ENCODE measurements around the gene CLDN3. TPM values are rescaled to one million over a fixed set of nuclear protein-coding genes. Genes with fewer than 3 reads are reported as not detected.
"Not testable (repeated sequence)": the region's sequence is repeated elsewhere in the genome, so short reads cannot be mapped to it uniquely, and the experiment has no call there.

CLDN3 gene, protein sequence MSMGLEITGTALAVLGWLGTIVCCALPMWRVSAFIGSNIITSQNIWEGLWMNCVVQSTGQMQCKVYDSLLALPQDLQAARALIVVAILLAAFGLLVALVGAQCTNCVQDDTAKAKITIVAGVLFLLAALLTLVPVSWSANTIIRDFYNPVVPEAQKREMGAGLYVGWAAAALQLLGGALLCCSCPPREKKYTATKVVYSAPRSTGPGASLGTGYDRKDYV
- total RNA-seq: 0.44 and 0.60 TPM in 2 replicates

DNA sequence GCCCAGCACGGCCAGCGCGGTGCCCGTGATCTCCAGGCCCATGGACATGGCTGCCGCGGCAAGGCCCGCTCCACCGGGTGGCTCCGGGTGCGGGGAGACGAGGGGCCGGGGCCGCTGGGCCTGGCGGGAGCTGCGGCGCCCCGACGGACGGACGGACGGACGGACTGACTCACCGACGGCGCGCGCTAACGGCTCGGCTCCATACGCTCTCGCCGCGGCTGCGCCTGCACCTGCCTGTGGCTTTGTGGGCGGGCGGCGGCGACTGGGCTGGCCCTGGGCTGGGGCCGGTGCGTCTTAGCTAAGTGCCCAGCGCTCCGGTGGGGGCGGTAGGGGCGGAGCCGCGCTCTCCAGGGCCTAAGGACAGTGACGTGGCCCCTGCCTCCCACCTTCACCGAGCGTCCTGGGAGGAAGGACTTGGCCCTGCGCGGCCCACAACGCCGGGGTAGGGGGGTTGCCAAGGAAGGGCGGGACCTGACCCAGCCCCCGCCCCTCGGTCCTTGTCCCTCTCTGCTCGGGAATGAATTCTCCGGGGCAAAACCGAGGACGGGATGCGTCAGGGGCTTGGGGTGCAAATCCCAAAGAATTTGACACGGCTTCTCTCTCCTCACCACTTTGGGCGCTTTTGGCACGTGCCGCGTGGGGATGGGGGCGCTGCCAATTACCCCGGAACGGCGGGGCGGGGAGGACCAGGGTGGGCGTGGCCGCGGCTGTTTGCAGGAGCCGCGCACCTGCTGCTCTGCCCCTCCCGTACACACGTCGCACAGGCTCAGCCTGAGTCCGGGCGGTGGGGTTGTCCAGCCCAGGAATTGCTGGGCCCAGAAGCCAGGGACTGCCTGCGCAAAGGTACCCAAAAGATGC lies at the start of gene CLDN3:
TSS of gene CLDN3 (minus strand) at position 269 of the 858 bp plus-strand sequence. CDS start at position 48, 221 bp downstream.
- peak in 1 of 2 donors; percentile 39 for DNase-seq (ENCODE audit: low read depth in 2 of 2)

DNA sequence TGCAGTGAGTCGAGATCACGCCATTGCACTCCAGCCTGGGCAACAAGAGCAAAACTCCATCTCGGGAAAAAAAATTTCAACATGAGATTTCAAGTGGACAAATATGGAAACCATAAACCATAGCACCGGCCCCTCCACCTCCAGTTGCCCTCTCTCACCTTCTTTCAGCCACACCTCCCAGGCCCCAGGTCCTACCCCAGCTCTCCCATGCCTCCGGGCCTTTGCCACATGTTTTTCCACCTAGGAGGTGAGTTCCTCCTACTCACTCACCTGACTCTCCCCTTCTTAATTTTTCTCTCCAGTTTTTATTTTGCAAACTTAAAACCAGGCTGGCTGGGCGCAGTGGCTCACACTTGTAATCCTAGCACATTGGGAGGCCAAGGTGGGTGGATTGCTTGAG lies 47.1 kb upstream of the CLDN3 start:
- DNase-seq (ENCODE audit: low read depth in 2 of 2): no peak

DNA sequence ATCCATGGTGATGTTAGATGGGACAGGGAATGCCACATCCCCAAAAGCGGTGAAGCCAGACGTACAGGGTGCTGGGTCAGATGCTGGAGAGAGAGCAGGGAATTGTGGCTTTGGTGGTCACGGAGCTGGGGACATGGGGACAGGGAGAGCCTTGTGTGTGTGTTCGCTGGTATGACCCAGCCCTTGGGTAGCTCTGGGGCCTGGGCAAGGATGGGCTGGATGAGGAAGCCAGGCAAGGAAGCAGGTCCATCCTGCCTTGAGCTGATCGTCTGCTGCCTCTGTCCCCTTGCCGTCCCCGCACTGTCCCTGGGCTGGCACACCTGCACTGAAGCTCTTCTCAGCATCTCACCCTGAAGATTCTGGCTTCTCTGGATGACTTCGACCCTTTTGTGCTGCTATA lies 45.4 kb upstream of the CLDN3 start:
- no peak for DNase-seq (ENCODE audit: low read depth in 2 of 2)

DNA sequence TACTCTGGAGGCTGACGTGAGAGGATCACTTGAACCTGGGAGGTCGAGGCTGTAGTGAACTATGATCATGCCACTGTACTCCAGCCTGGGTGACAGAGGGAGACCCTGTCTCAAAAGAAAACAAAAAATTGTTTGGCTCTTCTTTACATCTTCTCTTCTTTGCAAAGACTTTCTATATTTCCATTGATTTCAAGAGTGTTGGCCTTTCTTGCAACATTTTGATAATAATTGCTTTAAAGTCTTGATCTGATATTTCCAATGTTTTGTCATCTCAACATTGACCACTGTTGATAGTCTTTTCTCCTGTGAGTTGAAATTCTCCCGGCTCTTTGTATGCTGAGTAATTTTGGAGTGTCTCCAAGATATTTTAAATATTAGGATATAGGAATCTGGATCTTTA lies 42.9 kb upstream of the CLDN3 start:
- no peak for DNase-seq (ENCODE audit: low read depth in 2 of 2)

DNA sequence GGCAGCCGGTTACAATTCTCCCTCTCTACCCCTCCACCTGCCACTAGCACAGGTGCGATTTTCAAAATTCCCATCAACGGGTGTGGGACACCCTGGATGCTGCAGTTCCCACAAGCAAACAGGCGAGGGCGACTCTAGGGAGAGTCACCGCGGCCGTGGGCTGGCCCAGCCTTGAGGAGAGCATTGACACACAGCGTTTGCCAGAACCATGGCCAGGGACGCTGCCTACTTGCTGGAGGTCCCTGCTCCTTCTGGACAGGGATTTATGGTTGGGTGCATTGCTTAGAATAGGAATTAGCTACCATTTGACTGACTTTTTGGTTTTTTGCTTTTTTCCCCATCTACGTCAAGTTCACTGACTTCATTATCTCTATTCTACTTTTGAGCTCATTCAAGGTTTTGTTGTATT lies 41.7 kb upstream of the CLDN3 start:
- DNase-seq (ENCODE audit: low read depth in 2 of 2): peak; percentile 65 to 67

DNA sequence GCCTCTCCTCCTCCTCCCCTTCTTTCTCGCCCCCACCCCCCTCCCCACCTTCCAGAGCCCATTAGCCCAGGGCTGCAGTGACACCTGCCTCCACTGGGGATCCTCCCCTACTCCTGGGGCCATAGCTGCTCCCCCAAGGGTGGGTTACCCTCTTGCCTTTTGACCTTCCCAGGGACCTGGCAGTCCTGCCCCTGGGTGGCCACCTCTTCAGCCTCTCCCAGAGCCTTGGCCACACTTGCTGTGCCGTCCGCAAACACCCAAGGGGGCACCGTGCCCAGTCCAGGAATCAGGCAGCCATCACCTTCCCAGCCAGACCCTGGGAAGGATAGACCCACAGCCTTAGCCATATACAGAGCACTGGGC lies 40.9 kb upstream of the CLDN3 start:
- DNase-seq (ENCODE audit: low read depth in 2 of 2): no peak

DNA sequence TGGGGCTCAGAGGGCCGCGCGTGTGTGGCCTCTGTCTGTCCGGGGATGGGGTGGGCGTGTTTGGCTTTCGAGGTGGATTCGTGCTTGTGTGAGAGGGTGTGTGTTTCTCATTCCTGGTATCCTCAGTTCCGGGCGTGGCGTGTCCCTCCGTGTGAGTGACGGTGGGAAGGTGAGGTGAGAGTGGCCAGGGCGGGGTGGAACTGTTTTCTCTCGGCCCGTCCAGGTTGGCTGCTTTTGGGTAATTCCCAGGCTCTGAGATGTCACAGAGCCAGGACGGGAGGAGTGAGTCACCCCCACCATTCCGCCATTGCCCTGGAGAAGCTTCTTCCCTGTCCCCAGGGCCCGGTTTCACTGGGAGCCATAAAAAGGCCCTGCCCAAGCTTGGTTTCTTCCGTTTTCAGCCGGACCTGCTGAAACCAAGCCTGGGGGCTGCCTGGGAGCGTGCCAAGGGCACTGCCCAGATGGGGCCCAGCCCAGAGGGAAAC lies 39.4 kb upstream of the CLDN3 start:
- DNase-seq (ENCODE audit: low read depth in 2 of 2): no peak

DNA sequence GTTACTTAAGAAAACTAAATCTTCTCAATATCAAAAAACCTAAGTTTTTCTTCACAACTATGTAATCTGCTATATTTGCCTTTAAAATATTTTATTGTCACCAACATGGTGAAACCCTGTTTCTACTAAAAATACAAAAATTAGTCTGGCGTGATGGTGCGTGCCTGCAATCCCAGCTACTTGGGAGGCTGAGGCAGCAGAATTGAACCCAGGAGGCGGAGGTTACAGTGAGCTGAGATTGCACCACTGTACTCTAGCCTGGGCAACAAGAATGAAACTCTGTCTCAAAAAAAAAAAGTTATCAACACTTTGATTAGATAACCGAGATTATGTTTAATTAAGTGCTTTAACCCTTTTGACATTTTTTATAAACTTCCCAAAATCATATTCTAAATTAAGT lies 32.4 kb upstream of the CLDN3 start:
- DNase-seq (ENCODE audit: low read depth in 2 of 2): no peak

DNA sequence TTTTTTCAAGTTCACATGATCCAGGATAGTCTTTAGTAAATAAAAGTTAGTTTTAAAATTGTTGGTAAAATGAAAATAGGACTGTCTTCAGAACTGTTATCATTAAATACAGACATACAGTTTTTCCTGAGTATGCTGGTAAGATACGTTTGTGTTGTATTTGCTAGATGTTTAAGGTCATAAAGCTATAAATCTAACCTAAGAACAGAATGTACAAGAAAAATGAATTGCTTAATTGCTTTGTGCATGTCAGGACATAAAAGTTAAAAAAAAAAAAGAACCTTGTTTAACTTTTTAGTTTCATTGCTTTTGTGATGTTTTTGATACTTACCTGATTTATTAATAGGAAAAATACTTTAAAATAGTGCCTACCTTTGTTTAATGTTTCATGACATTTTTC lies 31.5 kb upstream of the CLDN3 start:
- DNase-seq (ENCODE audit: low read depth in 2 of 2): no peak

DNA sequence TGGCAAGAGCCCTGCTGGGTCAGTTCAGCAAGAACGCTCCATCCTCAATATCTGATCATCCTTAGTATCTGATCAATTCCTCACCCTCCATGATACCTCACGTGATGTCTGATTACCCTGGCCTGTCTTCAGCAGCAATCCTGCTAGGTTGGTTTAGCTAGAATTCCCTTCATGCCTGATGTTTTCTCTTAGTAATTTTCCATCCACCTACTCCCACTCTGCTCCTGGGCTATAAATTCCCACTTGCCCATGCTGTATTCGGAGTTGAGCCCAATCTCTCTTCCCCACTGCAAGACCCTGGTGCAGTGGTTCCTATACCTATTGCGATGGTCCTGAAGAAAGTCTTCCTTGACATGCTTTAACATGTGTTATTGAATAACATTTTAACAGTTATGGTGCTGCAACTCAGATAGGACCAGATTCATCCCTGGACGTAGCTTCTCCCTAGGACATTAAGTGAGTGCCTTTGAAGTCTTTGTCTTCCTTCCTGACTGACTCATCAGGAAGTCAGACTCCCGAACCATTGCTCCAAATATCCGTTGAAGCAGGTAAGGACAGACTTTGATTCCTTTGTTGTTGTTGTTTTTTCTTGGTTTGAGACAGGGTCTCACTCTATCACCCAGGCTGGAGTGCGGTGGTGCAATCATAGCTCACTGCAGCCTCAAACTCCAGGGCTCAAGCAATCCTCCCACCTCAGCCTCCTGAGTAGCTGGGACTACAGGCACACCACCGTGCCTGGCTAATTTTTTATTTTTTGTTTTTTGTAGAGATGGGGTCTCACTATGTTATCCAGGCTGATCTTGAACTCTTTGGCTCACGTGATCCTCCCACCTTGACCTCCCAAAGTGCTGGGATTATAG lies 29.4 kb upstream of the CLDN3 start:
- DNase-seq (ENCODE audit: low read depth in 2 of 2): peak; percentile 18 to 29

DNA sequence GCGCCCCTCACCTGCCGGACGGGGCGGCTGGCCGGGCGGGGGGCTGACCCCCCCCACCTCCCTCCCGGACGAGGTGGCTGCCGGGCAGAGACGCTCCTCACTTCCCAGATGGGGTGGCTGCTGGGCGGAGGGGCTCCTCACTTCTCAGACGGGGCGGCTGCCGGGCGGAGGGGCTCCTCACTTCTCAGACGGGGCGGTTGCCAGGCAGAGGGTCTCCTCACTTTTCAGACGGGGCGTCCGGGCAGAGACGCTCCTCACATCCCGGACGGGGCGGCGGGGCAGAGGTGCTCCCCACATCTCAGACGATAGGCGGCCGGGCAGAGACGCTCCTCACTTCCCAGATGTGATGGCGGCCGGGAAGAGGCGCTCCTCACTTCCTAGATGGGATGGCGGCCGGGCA lies 27.1 kb upstream of the CLDN3 start:
- DNase-seq (ENCODE audit: low read depth in 2 of 2): not testable (repeated sequence)

DNA sequence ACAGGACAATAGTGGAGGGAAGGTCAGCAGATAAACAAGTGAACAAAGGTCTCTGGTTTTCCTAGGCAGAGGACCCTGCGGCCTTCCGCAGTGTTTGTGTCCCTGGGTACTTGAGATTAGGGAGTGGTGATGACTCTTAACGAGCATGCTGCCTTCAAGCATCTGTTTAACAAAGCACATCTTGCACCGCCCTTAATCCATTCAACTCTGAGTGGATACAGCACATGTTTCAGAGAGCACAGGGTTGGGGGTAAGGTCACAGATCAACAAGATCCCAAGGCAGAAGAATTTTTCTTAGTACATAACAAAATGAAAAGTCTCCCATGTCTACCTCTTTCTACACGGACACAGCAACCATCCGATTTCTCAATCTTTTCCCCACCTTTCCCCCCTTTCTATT lies 26.6 kb upstream of the CLDN3 start:
- DNase-seq (ENCODE audit: low read depth in 2 of 2): not testable (repeated sequence)

DNA sequence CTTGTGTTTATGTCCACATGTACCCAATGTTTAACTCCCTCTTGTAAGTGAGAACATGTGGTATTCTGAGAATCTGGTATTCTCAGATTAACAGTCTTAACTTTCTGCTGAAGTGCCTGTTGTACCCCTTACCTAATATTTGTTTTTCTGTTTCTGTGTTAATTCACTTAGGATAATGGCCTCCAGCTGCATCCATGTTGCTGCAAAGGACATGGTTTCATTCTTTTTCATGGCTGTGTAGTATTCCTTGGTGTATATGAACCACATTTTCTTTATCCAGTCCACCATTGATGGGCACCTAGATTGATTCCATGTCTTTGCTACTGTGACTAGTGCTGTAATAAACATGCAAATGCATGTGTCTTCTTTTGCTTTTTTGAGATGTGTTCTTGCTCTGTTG lies 25.1 kb upstream of the CLDN3 start:
- DNase-seq (ENCODE audit: low read depth in 2 of 2): not testable (repeated sequence)

DNA sequence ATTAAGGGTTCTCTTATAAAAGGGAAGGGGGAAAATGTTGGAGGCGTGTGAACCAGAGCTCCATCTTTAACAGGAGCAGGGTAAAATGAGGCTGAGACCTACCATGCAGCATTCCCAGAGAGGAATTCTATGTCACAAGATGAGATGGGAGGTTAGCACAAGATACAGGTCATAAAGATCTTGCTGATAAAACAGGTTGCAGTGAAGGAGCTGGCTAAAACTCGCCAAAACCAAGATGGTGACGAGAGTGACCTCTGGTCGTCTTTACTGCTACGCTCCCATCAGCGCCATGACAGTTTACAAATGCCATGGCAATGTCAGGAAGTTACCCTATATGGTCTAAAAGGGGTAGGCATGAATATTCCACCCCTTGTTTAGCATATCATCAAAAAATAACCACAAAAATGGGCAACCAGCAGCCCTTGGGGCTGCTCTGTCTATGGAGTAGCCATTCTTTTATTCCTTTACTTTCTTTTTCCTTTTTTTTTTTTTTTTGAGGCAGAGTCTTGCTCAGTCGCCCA lies 21.2 kb upstream of the CLDN3 start:
- not testable (repeated sequence) for DNase-seq (ENCODE audit: low read depth in 2 of 2)

DNA sequence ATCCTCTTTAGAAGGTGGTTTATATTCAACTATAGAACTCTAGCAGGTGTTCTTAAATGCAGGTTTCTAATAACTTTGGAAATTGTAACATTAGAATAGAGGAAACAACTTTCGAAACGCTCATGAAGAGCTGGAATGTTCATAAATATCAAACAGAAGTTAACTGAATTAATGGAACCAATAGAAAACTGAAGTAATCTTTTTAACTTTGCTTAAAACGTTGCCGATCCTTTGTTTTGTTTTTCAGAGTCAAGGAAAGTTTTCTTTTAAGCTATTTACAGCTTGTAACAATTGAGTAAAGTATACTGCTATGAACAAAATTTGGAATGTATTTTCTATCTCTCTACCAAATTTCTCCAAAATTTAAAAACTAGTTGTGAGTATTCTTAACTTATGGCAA lies 19.0 kb upstream of the CLDN3 start:
- no peak for DNase-seq (ENCODE audit: low read depth in 2 of 2)

DNA sequence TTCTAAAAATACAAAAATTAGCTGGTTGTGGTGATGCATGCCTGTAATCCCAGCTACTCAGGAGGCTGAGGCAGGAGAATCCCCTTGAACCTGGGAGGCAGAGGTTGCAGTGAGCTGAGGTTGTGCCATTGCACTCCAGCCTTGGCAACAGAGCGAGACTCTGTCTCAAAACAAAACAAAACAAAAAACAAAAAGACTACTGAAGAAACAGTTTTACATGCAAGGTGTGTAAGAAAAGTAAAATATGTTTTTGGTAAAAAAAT lies 17.6 kb upstream of the CLDN3 start:
- DNase-seq (ENCODE audit: low read depth in 2 of 2): not testable (repeated sequence)

DNA sequence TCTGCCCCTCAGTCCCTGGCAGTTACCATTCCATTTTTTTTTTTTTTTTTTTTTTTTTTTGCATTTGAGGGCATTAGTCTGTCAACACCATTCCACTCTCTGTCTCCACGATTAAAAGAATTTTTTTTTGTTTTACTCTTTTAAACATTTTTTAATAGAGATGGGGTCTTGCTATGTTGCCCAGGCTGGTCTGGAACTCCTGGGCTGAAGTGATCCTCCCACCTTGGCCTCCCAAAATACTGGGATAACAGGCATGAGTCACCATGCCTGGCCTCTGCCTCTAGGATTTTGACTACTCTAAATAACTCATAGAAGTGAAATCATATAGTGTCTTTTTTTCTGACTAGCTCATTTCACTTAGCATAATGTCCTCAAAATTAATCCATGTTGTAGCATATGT lies 16.5 kb upstream of the CLDN3 start:
- no peak for DNase-seq (ENCODE audit: low read depth in 2 of 2)

DNA sequence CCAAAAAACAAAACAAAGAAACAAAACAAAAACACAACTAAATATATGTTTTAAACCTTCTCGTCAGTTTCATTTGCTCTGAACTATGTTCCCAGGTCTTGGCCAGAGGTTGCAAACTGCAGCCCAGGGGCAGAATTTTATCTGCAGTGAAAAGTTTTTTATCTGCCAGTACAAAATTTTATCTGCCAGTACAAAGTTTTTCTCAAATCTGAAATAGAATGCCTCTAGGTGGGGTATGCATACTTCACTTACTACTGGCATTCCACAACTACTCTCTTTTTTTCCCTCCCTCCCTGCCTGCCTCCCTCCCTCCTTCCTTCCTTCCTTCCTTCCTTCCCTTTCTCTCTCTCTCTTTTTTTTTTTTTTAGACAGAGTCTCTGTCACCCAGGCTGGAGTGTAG lies 9.4 kb upstream of the CLDN3 start:
- peak in 1 of 2 donors; percentile 49 for DNase-seq (ENCODE audit: low read depth in 2 of 2)

DNA sequence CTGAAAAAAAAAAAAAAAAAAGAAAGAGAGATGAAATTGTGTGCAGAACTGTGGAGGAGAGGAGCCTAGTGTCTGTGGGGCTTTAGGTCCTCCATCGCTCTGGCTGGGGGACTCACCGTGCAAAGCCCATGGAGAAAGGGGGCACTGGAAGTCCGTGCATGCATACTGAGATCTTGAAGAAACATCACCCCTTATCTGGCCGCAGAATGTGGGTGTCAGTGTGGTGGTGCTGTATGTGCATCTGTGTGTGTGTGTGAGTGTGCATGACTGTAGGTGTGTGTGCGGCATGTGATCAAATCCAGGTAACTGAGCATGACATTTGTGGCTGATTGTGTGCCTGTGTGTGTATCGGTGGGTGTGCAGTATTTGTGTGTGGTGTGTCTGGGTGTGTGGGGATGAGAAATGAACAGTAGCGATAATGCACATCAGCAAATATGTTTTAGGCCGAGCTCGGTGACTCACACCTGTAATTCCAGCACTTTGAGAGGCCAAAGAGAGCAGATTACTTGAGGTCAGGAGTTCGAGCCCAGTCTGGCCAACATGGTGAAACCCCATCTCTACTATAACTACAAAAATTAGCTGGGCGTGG lies 8.8 kb upstream of the CLDN3 start:
- no peak for DNase-seq (ENCODE audit: low read depth in 2 of 2)

DNA sequence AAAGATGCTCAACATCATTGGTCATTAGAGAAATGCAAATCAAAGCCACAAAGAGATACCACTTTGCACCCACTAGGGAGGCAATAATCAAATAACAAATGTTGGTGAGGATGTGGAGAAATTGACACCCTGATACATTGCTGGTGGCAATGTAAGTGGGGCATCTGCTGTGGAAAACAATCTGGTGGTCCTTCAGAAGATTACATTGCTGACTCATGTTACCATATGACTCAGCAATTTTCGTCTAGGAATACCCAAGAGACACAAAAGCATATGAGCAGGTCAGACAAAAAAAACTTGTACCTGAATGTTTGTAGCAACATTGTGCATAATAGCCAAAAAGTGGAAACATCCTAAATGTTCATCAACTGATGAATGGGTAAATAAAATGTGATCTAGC lies 4.9 kb upstream of the CLDN3 start:
- peak in 1 of 2 donors; percentile 22 for DNase-seq (ENCODE audit: low read depth in 2 of 2)

DNA sequence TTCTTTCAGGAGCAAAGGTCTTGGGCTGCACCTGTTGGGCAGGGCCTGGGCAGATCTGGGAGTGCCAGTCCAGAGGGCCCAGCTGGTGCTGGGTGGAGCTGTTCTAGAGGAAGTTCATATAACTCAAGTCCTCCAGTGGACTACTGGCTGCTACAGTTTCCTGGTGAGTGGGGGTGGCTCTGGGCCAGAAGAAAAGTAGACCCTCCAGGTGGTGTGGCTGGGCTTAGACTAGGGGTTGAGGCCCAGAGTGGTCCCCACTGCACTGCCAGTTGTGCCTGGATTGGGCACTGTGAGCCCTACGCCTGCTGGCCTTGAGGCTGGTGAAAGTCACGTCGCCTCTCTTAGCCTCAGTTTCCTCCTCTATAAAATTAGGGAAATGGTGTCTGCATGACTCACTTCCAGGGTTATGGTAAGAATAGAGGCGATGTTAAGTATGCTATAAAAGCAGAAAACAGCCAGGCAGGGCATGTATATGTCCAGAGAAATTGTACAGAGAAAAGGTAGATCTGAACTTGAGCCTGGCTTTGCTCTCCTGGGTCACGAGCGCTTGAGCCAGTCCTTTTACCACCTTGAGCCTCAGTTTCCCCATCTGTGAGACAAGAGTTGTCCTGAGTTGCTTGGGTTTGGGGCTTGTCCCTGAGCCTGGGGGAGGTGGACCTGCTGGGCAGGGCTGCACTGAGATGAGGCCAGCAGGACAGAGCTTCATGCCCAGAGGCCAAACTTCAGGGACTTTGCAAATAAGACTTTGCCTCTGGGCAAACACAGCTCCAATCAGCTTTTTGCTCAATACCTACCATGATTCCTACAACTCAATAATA lies 3.8 kb upstream of the CLDN3 start:
- peak; percentile 54 to 68 for DNase-seq (ENCODE audit: low read depth in 2 of 2)
